NCI-H446 (cell line): ENCODE data around the gene FGF4.

Source experiments
- DNase-seq, 2 experiments: peaks; one replicate each; lab custom pipeline; 2025; lab: John Stamatoyannopoulos, UW

The FGF4 gene, protein sequence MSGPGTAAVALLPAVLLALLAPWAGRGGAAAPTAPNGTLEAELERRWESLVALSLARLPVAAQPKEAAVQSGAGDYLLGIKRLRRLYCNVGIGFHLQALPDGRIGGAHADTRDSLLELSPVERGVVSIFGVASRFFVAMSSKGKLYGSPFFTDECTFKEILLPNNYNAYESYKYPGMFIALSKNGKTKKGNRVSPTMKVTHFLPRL

DNA sequence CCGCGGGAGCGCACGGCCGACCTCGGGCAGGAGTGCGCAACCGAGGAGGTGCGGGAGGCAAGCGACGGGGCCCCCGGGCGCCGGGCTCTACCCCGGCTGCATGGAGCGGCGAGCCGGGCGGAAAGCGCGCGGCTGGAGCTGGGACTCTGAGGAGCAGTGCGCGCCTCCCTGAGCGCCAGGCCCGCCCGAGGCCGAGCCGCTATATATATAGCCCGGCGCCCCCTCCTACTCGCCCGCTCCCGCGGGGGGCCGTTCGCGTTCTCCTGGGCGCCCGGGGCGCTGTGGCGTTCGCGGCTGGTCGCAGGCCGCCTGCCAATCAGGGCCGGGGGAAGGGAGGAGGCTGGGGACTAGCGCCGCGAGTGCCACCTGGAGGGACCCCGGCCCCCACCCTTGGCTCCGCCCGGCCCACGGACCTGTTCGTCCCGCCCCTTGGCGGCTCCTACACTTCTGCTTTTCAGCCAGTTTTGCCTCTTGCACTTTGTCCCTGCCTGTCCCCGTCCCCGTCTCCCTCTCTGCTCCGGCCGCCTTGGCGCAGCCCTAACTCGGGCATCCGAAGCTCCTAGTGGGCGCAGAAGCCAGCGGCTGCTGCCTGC lies at the start of gene FGF4:
Gene FGF4 (minus strand): TSS at position 179 of the 593 bp plus-strand sequence. CDS start 257 bp downstream, outside the sequence.
- DNase-seq: no peak

DNA sequence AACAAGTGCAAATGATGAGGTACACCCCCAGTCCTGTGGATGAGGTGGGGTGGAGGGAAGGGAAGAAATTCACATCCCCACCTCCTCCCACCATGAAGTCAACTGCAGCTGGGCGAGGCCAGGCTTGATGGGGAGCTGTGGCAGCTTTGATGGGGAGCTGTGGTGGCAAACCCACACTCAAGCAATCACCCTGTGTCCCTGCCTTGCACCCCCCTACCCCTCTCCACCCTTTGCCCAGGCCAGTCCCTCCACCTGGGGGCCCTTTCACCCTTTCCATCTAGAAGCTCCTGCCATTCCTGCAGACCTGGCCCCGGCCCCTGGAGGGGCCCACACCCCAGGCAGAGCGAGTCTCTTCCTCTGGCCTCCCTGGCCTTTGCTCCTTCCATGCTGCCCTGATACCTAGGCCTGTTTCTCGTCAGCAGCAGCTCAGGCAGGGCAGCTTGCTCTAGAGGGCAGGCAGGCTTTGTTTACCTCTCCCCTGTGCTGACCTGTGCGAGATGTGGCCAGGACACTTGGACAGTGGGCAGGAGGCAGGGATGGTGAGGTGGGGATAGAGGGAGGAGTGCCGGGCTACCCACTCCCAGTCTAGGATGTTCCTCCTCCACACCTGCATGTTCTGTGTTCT lies 48.6 kb upstream of the FGF4 start:
- DNase-seq: no peak

DNA sequence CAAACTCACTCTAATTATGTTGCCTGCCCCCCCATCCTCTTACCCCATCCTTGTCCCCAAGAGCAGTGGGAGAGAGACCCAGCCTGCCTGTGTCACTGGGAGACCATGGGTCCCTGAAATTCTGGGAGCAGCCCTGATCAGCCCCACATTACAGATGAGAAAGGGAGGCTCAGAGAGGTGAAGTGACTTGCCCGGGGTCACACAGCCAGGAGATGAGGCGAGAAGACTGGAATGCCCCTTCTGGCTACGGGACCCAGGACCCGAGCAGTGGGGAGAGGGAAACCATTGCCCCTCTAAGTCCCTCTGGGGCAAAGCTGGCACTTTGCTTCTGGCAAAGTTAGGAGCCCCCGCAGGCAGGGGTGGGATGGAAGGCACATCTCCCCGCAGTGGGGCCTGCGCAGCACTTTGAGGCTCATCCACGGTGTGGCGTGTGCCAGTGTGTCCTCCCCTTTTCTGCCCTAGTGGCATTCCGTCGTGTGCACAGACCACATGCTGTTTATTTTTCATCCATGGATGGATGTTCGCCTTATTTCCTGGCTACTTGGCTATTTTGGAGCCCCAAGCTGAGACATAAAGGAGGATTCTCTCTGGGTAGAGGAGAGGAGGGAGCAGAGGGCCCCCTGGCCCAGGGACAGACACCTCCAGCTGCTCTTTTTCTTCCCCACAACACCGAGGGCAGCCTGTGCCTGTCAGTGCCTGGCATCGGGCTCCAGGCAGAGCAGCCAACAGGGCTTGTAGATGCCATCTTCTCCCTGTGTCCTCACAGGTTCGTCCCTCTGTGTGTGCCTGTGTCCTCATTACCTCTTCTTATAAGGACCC lies 47.7 kb upstream of the FGF4 start:
- DNase-seq: no peak

DNA sequence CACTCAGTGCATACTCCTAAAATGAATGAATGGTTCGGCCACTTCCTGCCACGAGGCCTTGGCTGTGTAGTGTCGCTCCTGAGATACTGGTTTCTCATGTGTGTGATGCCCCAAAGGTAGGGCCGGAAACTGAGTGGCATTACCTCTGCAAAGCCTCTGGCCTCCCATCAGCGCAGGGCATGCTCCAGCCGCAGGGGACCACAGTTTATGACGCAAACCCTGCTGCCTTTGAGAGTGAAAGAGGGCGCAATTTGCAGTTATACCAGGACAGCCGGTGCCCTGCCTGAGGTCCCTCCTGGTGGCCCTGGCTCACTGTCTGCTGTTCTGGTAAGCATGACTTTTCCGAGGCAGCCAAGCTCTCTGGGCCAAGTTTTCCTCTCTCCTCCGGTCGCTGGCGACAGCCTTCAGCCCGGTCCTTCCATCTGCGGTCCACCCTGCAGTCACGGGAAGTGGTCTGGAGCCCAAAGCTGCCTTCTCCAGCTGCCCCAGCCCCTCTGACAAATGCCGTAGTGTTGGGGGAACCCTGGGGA lies 46.4 kb upstream of the FGF4 start:
- DNase-seq: no peak

DNA sequence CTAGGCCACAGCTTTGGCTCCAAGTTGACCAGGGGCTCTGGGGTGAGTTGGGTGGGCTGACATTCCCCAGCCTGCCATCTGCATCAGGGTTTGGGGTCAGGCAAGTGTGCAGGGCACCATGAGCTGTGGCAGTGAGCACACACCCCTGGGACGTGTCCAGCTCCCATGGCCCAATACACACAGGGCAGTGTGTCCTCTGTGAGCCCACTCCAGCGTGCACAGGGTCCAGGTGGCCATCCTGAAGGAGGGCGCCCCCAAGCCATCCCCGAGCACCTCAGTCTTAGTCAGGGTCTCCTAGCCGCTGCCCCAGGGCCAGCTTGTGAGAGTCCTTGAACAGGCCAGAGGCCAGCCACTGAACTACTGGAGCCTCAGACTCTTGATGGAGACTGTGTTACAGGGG lies 45.3 kb upstream of the FGF4 start:
- no peak for DNase-seq

DNA sequence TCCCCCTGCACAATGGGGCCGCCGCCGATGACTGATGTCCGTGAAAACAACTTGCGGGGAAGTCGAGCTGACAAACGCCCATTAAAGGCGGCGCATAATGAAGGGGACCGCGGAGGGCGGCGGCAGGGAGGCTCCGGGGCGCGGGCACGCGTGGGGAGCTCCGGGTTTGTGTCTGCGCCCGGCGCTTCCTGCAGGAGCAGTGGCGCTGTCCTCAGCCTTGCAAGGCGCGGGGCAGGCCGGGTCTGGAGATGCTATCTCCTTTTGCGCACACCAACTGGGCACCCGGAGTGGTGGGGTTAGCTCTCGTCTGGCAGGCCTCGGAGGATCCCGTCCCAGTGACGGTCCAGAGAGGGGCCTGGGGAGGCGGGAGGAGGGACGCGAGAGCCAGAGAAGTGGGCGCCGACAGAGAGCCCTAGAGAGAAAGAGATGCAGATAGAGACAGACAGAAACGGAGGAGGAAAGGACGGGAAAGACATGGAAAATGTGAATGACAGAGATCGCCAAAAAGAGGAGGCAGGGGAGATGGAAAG lies 44.5 kb upstream of the FGF4 start:
- no peak for DNase-seq

DNA sequence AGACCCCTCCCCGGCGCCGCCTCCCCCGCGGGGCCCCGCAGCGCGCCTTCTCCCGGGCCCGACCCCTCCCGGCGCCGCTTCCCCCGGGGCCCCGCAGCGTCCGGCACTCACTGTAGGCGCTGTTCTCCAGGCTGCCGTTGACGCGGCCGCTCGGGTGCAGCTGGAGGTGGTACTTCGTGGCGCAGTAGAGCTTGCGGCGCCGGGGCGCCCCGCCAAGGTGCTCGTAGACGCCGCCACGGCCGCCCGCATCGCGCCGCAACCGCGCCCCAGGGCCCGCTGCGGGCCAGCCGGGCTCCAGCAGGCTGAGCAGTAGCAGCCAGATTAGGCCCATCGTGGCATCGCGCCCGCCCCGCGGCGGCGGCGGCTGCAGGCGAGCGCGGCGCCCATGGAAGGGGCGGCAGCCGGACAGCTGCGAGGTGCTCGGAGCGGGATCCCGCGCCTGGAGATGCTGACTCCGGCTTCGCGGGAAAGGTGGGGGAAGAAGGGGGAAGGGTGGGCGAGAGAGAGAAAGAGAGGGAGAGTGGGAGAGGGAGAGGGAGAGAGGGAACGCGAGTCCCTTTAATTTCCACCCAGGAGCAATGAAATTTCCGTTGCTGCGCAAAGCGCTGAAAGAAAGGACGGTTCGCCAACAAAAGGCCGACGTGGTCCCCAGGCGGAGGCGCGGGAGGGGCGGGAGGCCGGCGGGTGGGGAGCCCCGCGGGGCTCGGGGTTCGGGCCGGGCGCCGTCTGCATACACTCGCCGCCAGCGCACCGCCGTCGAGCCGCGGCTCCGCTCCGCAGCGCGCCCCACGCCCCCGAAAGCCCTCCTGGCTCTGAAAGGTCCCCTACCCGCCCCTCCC lies 43.7 kb upstream of the FGF4 start, which contains the start of gene FGF3:
Gene FGF3 (minus strand): TSS at position 814 of the 839 bp plus-strand sequence. CDS start 483 bp downstream, at position 331.
- no peak for DNase-seq

DNA sequence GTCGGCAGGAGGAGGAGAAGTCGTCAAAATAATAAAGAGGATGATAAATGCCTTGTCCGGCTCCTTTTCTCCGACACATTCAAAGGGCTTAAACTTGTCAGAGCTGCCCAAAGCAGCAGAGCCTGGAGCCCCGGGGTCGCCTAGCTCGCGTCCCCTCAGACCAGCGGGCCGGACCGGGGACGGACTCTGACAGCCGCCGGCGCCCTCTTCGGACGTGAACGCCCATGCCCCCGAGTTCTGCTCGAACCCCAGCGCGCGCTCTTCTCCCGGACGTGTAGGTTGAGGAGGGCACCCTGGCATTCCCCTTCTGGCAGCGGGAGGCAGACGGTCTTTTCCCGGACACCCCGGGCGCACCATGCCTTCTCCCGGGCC lies 43.1 kb upstream of the FGF4 start:
- no peak for DNase-seq

DNA sequence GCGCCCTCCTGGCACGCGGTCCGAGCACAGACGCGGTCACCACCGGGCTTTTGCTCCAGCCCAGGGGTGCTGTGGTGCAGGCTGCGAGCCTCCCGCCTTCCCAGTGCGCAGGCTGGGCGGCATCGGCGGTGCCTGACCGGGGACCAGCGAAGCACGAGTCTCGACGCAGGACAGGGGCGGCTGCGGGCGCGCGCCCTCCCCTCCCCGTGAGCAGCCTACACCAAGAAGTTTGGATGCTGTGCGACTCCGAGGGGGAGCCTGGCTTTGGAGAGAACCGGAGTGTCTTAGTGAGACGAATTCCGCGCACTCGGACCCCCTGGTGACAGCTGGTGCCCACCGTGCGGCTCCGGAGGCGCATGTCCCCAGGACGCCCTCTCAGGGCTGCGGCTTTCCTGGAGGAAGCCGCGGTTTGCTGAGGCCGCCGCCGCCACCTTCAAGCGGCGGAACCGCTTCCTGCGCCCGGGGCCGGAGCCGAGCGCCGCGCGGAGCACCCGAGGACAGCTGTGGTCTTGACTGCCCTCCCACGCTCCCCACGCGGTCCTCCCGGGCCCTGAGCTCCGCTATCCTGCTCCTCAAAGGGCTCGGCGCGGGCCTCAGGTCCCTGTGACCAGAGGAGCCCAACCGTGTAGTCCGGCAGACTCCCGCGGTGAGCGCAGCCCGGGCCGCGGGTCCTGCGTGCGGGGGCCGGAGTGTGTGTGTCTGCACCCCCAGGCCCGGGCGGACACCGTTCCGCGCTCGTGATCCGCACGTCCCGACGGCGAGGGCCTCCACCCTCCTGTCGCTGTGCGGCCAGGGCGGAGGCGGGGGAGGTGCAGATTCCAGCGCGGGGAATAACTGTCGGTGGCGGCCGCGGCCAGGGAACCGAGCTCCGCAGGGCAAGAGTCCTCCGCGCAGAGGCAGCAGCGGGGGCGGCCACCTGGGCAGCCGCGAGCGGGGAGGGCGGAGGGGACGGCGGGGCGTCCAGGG lies 42.4 kb upstream of the FGF4 start:
- no peak for DNase-seq

DNA sequence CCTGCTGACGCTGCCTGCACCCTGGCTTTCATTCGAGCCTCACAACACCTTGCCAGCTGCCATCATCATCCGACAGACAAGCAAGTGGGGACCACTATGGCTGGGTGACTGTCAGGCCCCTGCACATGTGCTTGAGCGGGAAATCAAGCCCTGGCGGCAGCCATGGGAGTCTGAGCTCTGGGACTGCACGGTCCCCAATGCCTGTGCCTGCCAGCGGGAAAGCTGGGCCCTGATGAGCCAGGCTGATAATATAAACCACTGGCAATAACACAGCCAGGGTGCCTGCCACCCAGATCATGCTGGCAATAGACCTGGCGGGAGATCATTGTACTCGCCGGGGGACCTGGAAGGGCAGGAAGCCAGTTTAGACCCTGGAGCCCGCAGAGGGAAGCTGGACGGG lies 41.5 kb upstream of the FGF4 start:
- DNase-seq: no peak

DNA sequence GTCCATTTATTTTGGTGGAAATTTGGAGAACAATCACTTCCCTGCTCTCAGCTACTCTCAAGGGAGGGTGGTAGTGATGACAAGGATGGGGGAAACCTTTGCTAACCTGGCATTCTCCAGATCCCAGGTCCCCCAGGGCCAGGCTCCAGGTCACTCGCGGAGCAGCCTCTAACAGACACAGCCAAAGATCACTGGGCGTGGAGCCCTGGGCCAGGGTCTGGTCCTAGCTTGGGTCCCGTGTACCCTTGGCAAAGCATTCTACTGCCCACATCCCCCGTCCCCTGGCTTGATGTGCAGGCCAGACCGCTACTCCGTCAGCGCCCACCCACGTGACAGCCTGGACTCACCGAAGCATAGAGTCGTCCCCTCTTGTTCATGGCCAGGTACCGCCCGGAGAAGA lies 40.8 kb upstream of the FGF4 start:
- DNase-seq: no peak

DNA sequence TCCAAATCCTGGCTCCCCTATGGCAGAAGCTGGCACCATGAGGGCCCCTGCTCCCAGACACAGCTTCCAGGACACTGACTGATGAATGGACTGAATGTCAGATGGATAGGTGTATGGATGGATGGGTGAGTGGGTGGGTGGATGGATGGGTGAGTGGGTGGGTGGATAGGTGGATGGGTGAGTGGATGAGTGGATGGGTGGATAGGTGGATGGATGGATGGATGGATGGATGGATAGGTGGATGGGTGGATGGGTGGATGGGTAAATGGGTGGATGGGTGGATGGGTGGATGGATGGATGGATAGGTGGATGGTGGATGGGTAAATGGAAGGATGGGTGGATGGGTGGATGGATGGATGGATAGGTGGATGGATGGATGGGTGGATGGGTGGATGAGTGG lies 39.8 kb upstream of the FGF4 start:
- DNase-seq: no peak

DNA sequence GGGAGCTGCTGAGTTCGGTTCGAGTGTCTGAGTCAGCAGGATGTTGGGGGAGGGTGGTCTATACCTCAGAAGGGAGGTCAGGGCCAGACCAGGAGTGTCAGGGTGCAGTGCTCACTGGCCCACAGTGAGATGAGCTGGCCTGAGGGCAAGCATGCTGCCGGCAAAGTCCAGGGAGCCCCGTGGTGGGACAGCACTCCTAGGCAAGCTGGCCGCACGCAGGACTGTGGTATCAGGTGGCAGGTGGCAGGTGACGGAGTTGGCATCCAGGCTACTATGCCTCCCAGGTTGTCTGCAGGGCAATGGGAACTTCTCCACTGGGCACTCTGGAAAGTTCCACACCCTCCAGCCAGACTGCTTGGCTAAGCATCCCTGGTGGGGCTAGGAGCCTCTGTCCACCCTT lies 39.3 kb upstream of the FGF4 start:
- DNase-seq: no peak

DNA sequence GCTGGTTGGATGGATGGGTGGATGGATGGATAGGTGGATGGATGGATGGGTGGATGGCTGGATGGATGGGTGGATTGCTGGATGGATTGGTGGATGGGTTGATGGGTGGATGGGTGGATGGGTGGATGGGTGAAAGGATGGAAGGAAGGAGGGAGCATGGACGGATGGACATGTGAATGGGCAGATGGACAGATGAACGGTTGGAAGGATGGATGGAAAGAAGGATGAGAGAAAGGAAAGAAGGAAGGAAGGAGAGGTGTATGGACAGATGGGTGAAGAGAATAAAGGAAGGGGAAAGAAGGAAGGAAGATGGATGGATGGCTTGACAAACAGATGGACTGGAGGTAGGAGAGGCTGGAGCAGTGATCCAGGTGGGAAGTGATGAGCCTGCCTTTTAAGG lies 38.7 kb upstream of the FGF4 start:
- DNase-seq: no peak

DNA sequence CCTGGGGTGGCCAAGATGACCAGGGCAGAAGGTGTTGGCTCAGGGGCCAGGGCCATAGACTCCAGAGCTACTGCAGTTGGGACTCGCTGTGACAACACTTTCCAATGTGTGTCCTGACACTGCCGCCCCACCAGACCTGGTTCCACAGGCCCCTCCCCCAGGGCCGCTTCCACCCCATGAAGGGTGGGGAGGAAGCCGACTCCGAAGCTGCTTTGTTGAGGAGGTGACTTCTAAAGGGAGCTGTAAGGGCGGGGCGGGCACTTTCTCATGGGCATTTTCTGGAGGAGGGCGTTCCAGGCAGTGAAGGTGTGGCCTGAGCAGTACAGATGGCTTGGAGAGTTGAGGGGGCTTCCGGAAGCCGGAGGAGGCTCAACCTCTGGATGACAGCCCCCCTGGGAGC lies 37.8 kb upstream of the FGF4 start:
- DNase-seq: no peak

DNA sequence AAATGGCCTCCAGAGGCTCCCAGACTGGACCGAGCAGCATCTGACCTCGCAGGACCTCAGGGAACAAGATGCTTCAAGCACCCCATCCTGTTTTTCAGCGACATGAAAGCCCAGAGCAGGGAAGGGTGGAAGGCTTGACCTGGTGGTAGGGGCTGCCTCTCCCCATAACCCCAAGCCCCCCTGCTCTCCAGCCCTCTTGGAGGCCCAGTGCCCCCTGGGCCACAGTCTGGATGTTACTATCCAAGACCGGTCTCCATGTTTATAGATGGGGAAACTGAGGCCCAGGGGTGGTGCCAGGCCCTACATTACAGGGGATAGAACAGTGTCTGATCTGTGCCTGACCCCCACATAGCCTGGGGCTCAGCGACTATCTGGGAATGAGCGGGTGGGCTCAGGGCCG lies 37.1 kb upstream of the FGF4 start:
- DNase-seq: no peak

DNA sequence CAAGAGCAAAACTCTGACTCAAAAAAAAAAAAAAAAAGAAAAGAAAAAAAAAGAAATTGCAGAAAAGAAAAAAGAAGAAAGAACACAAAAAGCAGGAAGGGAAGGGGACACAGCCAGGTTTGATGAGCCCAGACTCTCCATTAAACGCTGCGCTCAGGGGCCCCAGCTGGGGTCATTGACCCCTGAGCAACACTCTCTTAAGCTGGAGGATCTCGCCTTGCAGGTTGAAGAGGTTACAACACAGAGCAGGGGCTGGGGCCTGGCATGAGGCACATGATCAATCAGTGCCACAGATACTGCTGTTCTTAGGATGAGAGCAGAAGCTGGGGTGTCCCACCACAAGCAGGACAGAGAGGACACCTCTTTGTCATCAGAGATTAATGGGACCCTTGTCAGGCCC lies 36.3 kb upstream of the FGF4 start:
- no peak for DNase-seq

DNA sequence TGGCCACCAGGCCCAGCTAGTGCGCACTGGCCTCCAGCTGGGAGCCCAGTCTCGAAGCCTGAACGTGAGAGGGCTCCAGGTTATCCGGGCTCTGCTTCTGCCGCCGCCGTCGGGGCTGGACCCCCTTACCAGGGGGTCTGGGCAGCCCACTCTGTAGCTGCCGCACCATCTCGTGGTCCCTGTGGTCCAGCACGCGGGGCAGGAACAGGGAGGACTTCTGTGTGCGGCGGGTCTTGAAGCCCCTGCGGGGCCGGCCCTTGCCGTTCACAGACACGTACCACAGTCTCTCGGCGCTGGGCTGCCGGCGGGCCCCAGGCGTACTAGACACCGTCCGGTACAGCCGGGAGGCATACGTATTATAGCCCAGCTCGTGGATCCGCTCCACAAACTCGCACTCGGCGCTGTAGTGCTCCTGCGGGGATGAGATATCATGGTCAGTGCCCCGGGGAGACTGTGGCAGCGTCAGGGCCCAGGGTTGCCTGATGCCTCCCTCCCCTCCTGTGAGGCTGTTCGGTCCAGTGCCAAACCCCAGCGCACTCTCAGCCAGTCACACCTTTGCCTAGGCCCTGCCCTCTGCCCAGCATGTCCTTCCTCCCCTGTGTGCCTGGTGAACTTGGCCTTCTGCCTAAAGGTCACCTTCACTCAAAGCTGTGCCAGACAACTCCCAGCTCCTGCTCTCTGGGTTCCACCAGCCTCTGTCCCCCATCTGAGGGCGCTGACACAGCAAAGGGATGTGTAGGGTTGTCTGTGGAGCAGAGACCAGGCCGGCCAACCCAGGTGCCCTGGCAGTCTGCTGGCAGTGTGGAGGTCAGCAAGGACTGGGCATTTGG lies 35.4 kb upstream of the FGF4 start:
- no peak for DNase-seq

DNA sequence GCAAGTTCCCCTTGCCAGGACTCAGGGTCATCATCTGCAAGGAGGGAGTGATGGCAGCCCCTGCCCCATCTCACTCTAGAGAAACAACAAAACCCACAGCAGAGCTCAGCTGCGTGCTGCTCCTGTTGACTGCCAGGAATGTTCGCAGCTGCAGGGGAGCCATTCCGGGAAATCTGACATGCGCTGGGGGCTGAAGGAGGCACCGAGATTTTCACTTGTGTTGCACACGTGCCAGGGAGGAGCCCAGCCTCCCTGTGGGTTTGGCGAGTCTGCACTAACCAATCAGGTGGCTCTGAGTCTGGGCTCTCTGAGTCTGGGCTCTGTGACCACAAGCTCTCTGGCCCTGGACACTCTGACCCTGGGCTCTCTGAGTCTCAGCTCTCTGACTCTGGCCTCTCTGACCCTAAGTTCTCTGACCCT lies 33.5 kb upstream of the FGF4 start:
- DNase-seq: no peak
